Measurements from ENCODE around the gene CDH13.
A peak's percentile ranks its signal among the peaks of the same experiment; 100 is the strongest.

CDH13 gene

GRCh38 chr16:83270061-83270460, 643.3 kb downstream of the CDH13 start:
- no peak for DNase-seq

- no peak for DNase-seq
Measured at GRCh38 chr16:83270640-83271039, 643.9 kb downstream of the CDH13 start.

GRCh38 chr16:83271123-83271522, 644.4 kb downstream of the CDH13 start:
- DNase-seq: no peak

GRCh38 chr16:83271970-83272575, 645.3 kb downstream of the CDH13 start:
- DNase-seq: no peak

- DNase-seq: no peak
Measured at GRCh38 chr16:83272843-83273242, 646.1 kb downstream of the CDH13 start.

GRCh38 chr16:83273504-83274173, 646.9 kb downstream of the CDH13 start:
- DNase-seq: no peak

GRCh38 chr16:83279251-83279650, 652.5 kb downstream of the CDH13 start:
- no peak for DNase-seq

- DNase-seq: no peak
Measured at GRCh38 chr16:83285921-83286320, 659.2 kb downstream of the CDH13 start.

GRCh38 chr16:83296505-83296904, 669.7 kb downstream of the CDH13 start:
- DNase-seq: no peak

GRCh38 chr16:83298541-83298940, 671.8 kb downstream of the CDH13 start:
- DNase-seq: peak; percentile 60

- no peak for DNase-seq
Measured at GRCh38 chr16:83300326-83300725, 673.6 kb downstream of the CDH13 start.

GRCh38 chr16:83301971-83302370, 675.2 kb downstream of the CDH13 start:
- no peak for DNase-seq

- DNase-seq: no peak
Measured at GRCh38 chr16:83302853-83303252, 676.1 kb downstream of the CDH13 start.

- no peak for DNase-seq
Measured at GRCh38 chr16:83305092-83305491, 678.3 kb downstream of the CDH13 start.

- DNase-seq: no peak
Measured at GRCh38 chr16:83306961-83307593, 680.3 kb downstream of the CDH13 start.

- DNase-seq: no peak
Measured at GRCh38 chr16:83307594-83307992, 680.8 kb downstream of the CDH13 start.

GRCh38 chr16:83308414-83308813, 681.6 kb downstream of the CDH13 start:
- DNase-seq: no peak

- no peak for DNase-seq
Measured at GRCh38 chr16:83310816-83311215, 684.0 kb downstream of the CDH13 start.

GRCh38 chr16:83312015-83312717, 685.4 kb downstream of the CDH13 start:
- DNase-seq: no peak

GRCh38 chr16:83312718-83313245, 686.0 kb downstream of the CDH13 start:
- no peak for DNase-seq

- DNase-seq: no peak
Measured at GRCh38 chr16:83315271-83315670, 688.5 kb downstream of the CDH13 start.

GRCh38 chr16:83316458-83316857, 689.7 kb downstream of the CDH13 start:
- DNase-seq: no peak

GRCh38 chr16:83318390-83318789, 691.6 kb downstream of the CDH13 start:
- DNase-seq: no peak
